GM12874 (cell line): ENCODE data around the gene TUBA4B.

Source experiments
- CTCF ChIP-seq: IDR thresholded peaks from 2 replicates; pipeline ENCODE4 v1.5.1; 2011; ENCODE audit warnings: low read depth, mild to moderate bottlenecking, control low read depth, low read length, moderate library complexity; ENCODE audit not compliant: insufficient read depth

The TUBA4B gene

GRCh38 chr2:219268294-219268693 is 15.3 kb downstream of the TUBA4B start:
- no peak for TF ChIP-seq CTCF

DNA sequence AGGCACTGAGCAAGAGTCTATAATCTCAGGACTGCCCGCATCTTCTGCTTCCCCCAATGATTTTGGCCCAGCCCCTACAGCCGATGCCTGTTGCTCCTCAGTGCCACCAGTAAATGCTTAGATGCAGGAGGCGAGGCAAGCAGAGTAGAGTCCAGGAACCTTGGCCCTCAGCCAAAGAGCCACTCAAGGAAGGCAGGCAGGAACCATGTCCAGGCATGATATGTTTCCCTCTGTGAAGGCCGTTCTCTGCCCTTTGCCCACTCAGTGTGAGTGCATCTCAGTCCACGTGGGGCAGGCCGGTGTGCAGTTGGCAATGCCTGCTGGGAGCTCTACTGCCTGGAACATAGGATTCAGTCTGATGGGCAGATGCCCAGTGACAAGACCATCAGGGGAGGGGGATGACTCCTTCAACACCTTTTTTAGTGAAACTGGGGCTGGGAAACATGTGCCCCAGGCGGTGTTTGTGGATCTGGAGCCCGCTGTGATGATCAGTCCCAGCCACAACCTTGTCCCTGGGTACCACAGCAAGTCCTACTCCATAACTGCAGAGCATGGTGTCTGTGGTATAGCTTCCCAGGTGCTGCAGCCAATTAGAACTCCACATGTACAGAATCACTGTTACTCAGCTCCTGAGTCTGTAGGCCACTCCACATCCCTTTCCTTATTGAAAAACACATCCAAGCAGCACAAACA is 16.5 kb downstream of the TUBA4B start:
- no peak for TF ChIP-seq CTCF

DNA sequence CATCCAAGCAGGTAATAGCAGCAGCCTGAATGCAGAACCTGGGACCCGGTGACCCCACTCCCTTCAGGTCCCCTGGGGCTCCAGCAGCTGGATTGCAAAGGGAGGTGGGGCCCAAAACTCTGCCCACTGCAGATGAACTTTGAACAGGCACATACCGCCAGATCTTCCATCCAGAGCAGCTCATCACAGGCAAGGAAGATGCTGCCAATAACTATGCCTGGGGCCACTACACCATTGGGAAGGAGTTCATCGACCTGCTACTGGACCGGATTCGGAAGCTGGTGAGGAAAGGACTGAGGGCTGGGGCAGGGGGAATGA is 17.0 kb downstream of the TUBA4B start:
- TF ChIP-seq CTCF: no peak

GRCh38 chr2:219271021-219271420 is 18.0 kb downstream of the TUBA4B start:
- no peak for TF ChIP-seq CTCF

GRCh38 chr2:219272356-219272755 is 19.3 kb downstream of the TUBA4B start:
- TF ChIP-seq CTCF: no peak

DNA sequence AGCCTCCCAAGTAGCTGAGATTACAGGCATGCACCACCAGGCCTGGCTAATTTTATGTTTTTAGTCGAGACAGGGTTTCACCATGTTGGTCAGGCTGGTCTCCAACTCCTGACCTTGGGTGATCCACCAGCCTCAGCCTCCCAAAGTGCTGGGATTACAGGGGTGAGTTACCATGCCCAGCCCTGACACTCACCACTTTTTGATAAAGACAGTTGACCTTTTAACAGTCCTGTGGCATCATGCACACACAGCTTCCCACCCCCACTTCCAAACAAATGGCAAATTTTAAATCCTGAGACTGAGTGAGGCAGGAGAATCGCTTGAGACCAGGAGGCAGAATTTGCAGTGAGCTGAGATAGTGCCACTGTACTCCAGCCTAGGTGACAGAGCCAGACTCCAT is 20.0 kb downstream of the TUBA4B start:
- no peak for TF ChIP-seq CTCF

DNA sequence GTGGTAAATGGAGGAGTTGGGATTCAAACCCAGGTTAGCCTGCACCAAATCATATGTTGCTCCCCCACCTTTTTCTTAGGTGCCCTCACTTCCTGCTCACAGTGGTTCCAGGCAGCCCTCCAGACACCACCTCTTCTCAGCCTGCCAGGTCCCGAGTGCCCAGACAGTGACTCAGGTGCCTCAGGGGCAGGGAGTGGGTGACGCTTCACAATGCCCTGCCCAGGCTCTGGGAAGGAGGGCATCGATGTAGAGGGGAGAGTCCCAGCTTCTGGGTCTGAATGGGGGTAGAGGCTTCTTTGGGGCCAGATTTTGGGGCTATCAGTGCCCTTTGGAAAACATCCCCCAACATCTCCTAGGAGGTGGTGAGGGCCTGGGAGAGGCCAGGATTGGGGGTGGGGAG is 20.9 kb downstream of the TUBA4B start:
- no peak for TF ChIP-seq CTCF
